GM18499 (cell line): Measurements from ENCODE around the gene RTEL1.
"Not testable (repeated sequence)": the region's sequence is repeated elsewhere in the genome, so short reads cannot be mapped to it uniquely, and the experiment has no call there.

ENCODE experiments used
- ATAC-seq: cut with Tn5 transposase; IDR thresholded peaks from one replicate; pipeline ENCODE4 v1.9.1; 2021; ENCODE audit warnings: moderate number of reproducible peaks; ENCODE audit not compliant: insufficient read depth, unreplicated experiment

Gene RTEL1

GRCh38 chr20:63706027-63706695 is 48.0 kb downstream of the RTEL1 start:
- ATAC-seq, result no peak

- no peak for ATAC-seq
Measured at GRCh38 chr20:63706852-63707557, 48.9 kb downstream of the RTEL1 start.

GRCh38 chr20:63707558-63708300 is 49.6 kb downstream of the RTEL1 start, which contains the start of the genes ARFRP1 and ZGPAT:
ARFRP1 (minus strand) TSS chr20:63707976; CDS start chr20:63707091, 885 bp downstream.
ZGPAT (plus strand) TSS chr20:63708039; CDS start chr20:63708581, 542 bp downstream.
- ATAC-seq, result no peak

GRCh38 chr20:63708301-63709148 is 50.4 kb downstream of the RTEL1 start:
- ATAC-seq, result no peak

GRCh38 chr20:63709149-63709527 is 51.0 kb downstream of the RTEL1 start:
- no peak for ATAC-seq

GRCh38 chr20:63711085-63711645 is 53.1 kb downstream of the RTEL1 start:
- ATAC-seq, result no peak

GRCh38 chr20:63712191-63712590 is 54.1 kb downstream of the RTEL1 start:
- ATAC-seq, result no peak

- no peak for ATAC-seq
Measured at GRCh38 chr20:63714858-63715257, 56.7 kb downstream of the RTEL1 start.

GRCh38 chr20:63718996-63719395 is 60.9 kb downstream of the RTEL1 start:
- no peak for ATAC-seq

GRCh38 chr20:63722967-63723622 is 65.0 kb downstream of the RTEL1 start:
- not testable (repeated sequence) for ATAC-seq

GRCh38 chr20:63730189-63730733 is 72.1 kb downstream of the RTEL1 start:
- ATAC-seq, result not testable (repeated sequence)

- no peak for ATAC-seq
Measured at GRCh38 chr20:63731410-63731809, 73.3 kb downstream of the RTEL1 start.

GRCh38 chr20:63732118-63733095 is 74.3 kb downstream of the RTEL1 start:
- no peak for ATAC-seq

- no peak for ATAC-seq
Measured at GRCh38 chr20:63733117-63733516, 75.0 kb downstream of the RTEL1 start.

- no peak for ATAC-seq
Measured at GRCh38 chr20:63733579-63734081, 75.5 kb downstream of the RTEL1 start.

- no peak for ATAC-seq
Measured at GRCh38 chr20:63734111-63734945, 76.2 kb downstream of the RTEL1 start.
